HG03460 (cell line): Measurements from ENCODE around the gene STN1.

Source experiments
- ATAC-seq: cut with Tn5 transposase; IDR thresholded peaks from one replicate; pipeline ENCODE4 v1.9.1; 2021; ENCODE audit not compliant: unreplicated experiment

Gene STN1

GRCh38 chr10:103918053-103918846 lies at the start of gene STN1:
Gene STN1, minus strand, starts transcription at chr10:103918184. Its CDS starts 590 bp downstream, at chr10:103917594.
- peak; percentile 92 for ATAC-seq

GRCh38 chr10:103967448-103968071 lies 49.6 kb upstream of the STN1 start:
- ATAC-seq: peak; percentile 40

GRCh38 chr10:103966671-103967447 lies 48.9 kb upstream of the STN1 start, which contains the start of gene SLK:
Gene SLK, plus strand, starts transcription at chr10:103967140. Its CDS starts 606 bp downstream, at chr10:103967746.
- ATAC-seq: peak; percentile 77

GRCh38 chr10:103960103-103960502 lies 42.1 kb upstream of the STN1 start:
- no peak for ATAC-seq

- no peak for ATAC-seq
These were observed 41.0 kb upstream of the STN1 start for GRCh38 chr10:103958996-103959395.

GRCh38 chr10:103954543-103954942 lies 36.6 kb upstream of the STN1 start:
- no peak for ATAC-seq

GRCh38 chr10:103951942-103952341 lies 34.0 kb upstream of the STN1 start:
- no peak for ATAC-seq

- ATAC-seq: no peak
These were observed 33.2 kb upstream of the STN1 start for GRCh38 chr10:103951183-103951582.

- ATAC-seq: no peak
These were observed 31.7 kb upstream of the STN1 start for GRCh38 chr10:103949728-103950127.

GRCh38 chr10:103947799-103948516 lies 30.0 kb upstream of the STN1 start:
- no peak for ATAC-seq

- ATAC-seq: no peak
These were observed 24.9 kb upstream of the STN1 start for GRCh38 chr10:103942866-103943265.

GRCh38 chr10:103941801-103942200 lies 23.8 kb upstream of the STN1 start:
- no peak for ATAC-seq

GRCh38 chr10:103939522-103939921 lies 21.5 kb upstream of the STN1 start:
- ATAC-seq: no peak

- ATAC-seq: no peak
These were observed 18.0 kb upstream of the STN1 start for GRCh38 chr10:103936022-103936421.

GRCh38 chr10:103934308-103934707 lies 16.3 kb upstream of the STN1 start:
- no peak for ATAC-seq

GRCh38 chr10:103933557-103934121 lies 15.7 kb upstream of the STN1 start:
- ATAC-seq: no peak

- no peak for ATAC-seq
These were observed 15.0 kb upstream of the STN1 start for GRCh38 chr10:103932971-103933370.

GRCh38 chr10:103932271-103932670 lies 14.3 kb upstream of the STN1 start:
- ATAC-seq: no peak

GRCh38 chr10:103931603-103932002 lies 13.6 kb upstream of the STN1 start:
- no peak for ATAC-seq

- ATAC-seq: no peak
These were observed 12.9 kb upstream of the STN1 start for GRCh38 chr10:103930881-103931280.

GRCh38 chr10:103930449-103930848 lies 12.5 kb upstream of the STN1 start:
- ATAC-seq: no peak
